HepG2 (cell line): ENCODE data around the gene ANKS1B. TPM values are rescaled to one million over a fixed set of nuclear protein-coding genes. Genes with fewer than 3 reads are reported as not detected.

ENCODE experiments used
- ATAC-seq: fragments of 200-7000 bp; cut with Tn5 transposase; 3 replicates; pipeline ENCODE4 v1.9.1; 2020; ENCODE audit warnings: mild to moderate bottlenecking, moderate library complexity
- BruUV-seq: library from RNA; stranded (reverse); fragments of 400-500 nt; replicated peaks from 2 replicates; lab custom pipeline; 2021; lab: Mats Ljungman, UMichigan
- CTCF ChIA-PET: fragments of 300-600 bp; formaldehyde crosslinking; extraction: SDS; loops from one replicate; lab custom pipeline; 2021; ENCODE audit warnings: low total read pairs, inconsistent platforms, low intra/inter-chr PET ratio; lab: Yijun Ruan, JAX
- POLR2A ChIA-PET: fragments of 350-600 bp; sonication (Branson Sonifier 250); formaldehyde crosslinking; loops from one replicate; lab custom pipeline; 2020; ENCODE audit warnings: antibody characterized with exemption, inconsistent platforms; lab: Yijun Ruan, JAX
- DNase-seq: peaks from one replicate; pipeline ENCODE4 v3.0.0-alpha.2; 2015; ENCODE audit warnings: low spot score
- FAIRE-seq: peaks from 3 replicates; lab custom pipeline; 2011; peaks lifted over from hg19 to GRCh38; lab: Jason Lieb, UNC
- H2AFZ ChIP-seq: one replicate; pipeline ENCODE4 v1.6.1; 2011; ENCODE audit warnings: low read length, inconsistent platforms
- H3K27ac ChIP-seq: fragments of 300-600 bp; 3 replicates; pipeline ENCODE4 v1.8.0; 2011; ENCODE audit warnings: mixed run types, mild to moderate bottlenecking, mixed read lengths, low read length, inconsistent platforms; ENCODE audit not compliant: insufficient read depth; ENCODE audit errors: extremely low read length
- H3K27me3 ChIP-seq, 2 experiments: fragments of 200-600 bp in 1 of 2; 2 replicates in 1 of 2; 3 replicates in 1 of 2; pipeline versions ENCODE4 v1.6.0 to v1.8.0; 2011; ENCODE audit warnings: low read length in 2 of 2, mild to moderate bottlenecking in 2 of 2, moderate library complexity in 2 of 2, inconsistent platforms in 1 of 2; ENCODE audit not compliant: insufficient read depth in 2 of 2, control insufficient read depth in 1 of 2
- H3K36me3 ChIP-seq, 2 experiments: fragments of 200-600 bp in 1 of 2; replicated peaks in 1 of 2; 2 replicates in 1 of 2; 3 replicates in 1 of 2; pipeline versions ENCODE4 v1.5.1 to v1.8.0; 2011; ENCODE audit warnings: low read length in 2 of 2, inconsistent platforms in 1 of 2; ENCODE audit not compliant: insufficient read depth in 2 of 2, control insufficient read depth in 1 of 2
- H3K4me1 ChIP-seq: 2 replicates; pipeline ENCODE4 v1.5.1; 2012; ENCODE audit warnings: low read length, inconsistent platforms; ENCODE audit not compliant: insufficient read depth
- H3K4me2 ChIP-seq: 2 replicates; pipeline ENCODE4 v1.6.0; 2011; ENCODE audit warnings: low read depth, low read length, inconsistent platforms
- H3K4me3 ChIP-seq, 3 experiments: fragments of 200-600 bp in 1 of 3; sonication (generic), shearing (Covaris generic) in 1 of 3; replicated peaks in 1 of 3; 2 replicates each; pipeline ENCODE4 v1.5.1; 2011 to 2016; ENCODE audit warnings: low read length in 3 of 3, inconsistent platforms in 2 of 3, low read depth in 2 of 3, mild to moderate bottlenecking in 2 of 3, control low read depth in 1 of 3, mixed read lengths in 1 of 3; ENCODE audit not compliant: insufficient read depth in 1 of 3
- H3K79me2 ChIP-seq: one replicate; pipeline ENCODE4 v1.6.1; 2011; ENCODE audit warnings: low read length, inconsistent platforms; ENCODE audit not compliant: insufficient read depth
- H3K9ac ChIP-seq: 2 replicates; pipeline ENCODE4 v1.6.0; 2011; ENCODE audit warnings: mild to moderate bottlenecking, low read depth, low read length, inconsistent platforms; ENCODE audit not compliant: insufficient read depth
- H3K9me3 ChIP-seq: 2 replicates; pipeline ENCODE4 v1.5.1; 2012; ENCODE audit warnings: mild to moderate bottlenecking, low read length
- H4K20me1 ChIP-seq: 2 replicates; pipeline ENCODE4 v1.6.0; 2011; ENCODE audit warnings: inconsistent platforms, mild to moderate bottlenecking, low read length, moderate library complexity; ENCODE audit not compliant: insufficient read depth
- HMGXB4 ChIP-seq, 2 experiments: sonication (generic) in 1 of 2; formaldehyde crosslinking in 1 of 2; IDR thresholded peaks; 2 replicates each; pipeline versions ENCODE4 v1.4.0 to v1.6.1; 2018 to 2020; ENCODE audit warnings: missing genetic modification reagents in 2 of 2, borderline replicate concordance in 1 of 2, low read depth in 1 of 2, mild to moderate bottlenecking in 1 of 2, missing biosample characterization in 1 of 2
- NFRKB ChIP-seq: fragments of 450-650 bp; IDR thresholded peaks from 2 replicates; pipeline ENCODE4 v1.6.1; 2017
- NR2F1 ChIP-seq, 2 experiments: fragments of 450-650 bp in 1 of 2; formaldehyde crosslinking in 1 of 2; IDR thresholded peaks; 2 replicates each; pipeline versions ENCODE4 v1.5.0 to v1.6.1; 2016 to 2020; ENCODE audit warnings: mild to moderate bottlenecking in 1 of 2, missing compliant biosample characterization in 1 of 2, missing genetic modification reagents in 1 of 2, moderate library complexity in 1 of 2
- POGZ ChIP-seq: sonication (generic); formaldehyde crosslinking; IDR thresholded peaks from 2 replicates; pipeline ENCODE4 v1.4.0; 2020; ENCODE audit warnings: mild to moderate bottlenecking, missing genetic modification reagents
- RAD21 ChIP-seq: fragments of 450-650 bp; formaldehyde crosslinking; IDR thresholded peaks from 2 replicates; pipeline ENCODE4 v1.5.0; 2020; ENCODE audit warnings: mild to moderate bottlenecking
- SNAPC4 ChIP-seq: sonication (generic); formaldehyde crosslinking; IDR thresholded peaks from 2 replicates; pipeline ENCODE4 v1.4.0; 2020; ENCODE audit warnings: mild to moderate bottlenecking, missing genetic modification reagents
- ZHX1 ChIP-seq: sonication (generic); formaldehyde crosslinking; IDR thresholded peaks from 2 replicates; pipeline ENCODE4 v1.8.1; 2022; ENCODE audit warnings: low read depth, mild to moderate bottlenecking, missing genetic modification reagents
- ZNF251 ChIP-seq: sonication (generic); formaldehyde crosslinking; IDR thresholded peaks from 2 replicates; pipeline ENCODE4 v1.9.0; 2021; ENCODE audit warnings: mild to moderate bottlenecking, missing genetic modification reagents
- ZNF724P ChIP-seq: sonication (generic); formaldehyde crosslinking; IDR thresholded peaks from 2 replicates; pipeline ENCODE4 v1.8.0; 2022; ENCODE audit warnings: missing genetic modification reagents, borderline replicate concordance
- ZSCAN31 ChIP-seq: sonication (generic); formaldehyde crosslinking; IDR thresholded peaks from 2 replicates; pipeline ENCODE4 v1.5.0; 2020; ENCODE audit warnings: low read depth, mild to moderate bottlenecking, missing genetic modification reagents
- WGBS: methylation state at CpG from one replicate; pipeline ENCODE4 v1.1.6; 2017; ENCODE audit warnings: low lambda C conversion rate; 5-methylcytosine and 5-hydroxymethylcytosine counted together
- in situ Hi-C: cut with HindIII; loops from 2 replicates; pipeline ENCODE4 v1.10.0; 2017; ENCODE audit warnings: low pct_unique_long_range_greater_than_20kb; ENCODE audit not compliant: extremely low pct_ligation_motif_present
- intact Hi-C: fragments of 100-400 bp; cut with micrococcal nuclease; formaldehyde crosslinking; loops from one replicate; pipeline ENCODE4 v1.10.0; 2022; ENCODE audit not compliant: unreplicated experiment
- polyA plus RNA-seq, 8 experiments: library from polyadenylated mRNA; depleted of rRNA in 3 of 8; stranded (reverse) in 7 of 8; unstranded in 1 of 8; fragments of >200 nt; fragmentation: Illumina TruSeq in 4 of 8; extraction: Trizol in 4 of 8; gene quantifications; 2 replicates each; pipeline versions ENCODE4 v1.2.1 to v1.2.3, GENCODE V29; 2011 to 2016; ENCODE audit warnings: low read depth in 4 of 8, missing spikeins in 1 of 8, mixed read lengths in 1 of 8; ENCODE audit not compliant: insufficient read depth in 1 of 8
- total RNA-seq, 5 experiments: library from RNA; depleted of rRNA; stranded (reverse); fragments of >200 nt; fragmentation: Illumina TruSeq; extraction: Trizol; gene quantifications; 2 replicates each; pipeline ENCODE4 v1.2.3, GENCODE V29; 2016; ENCODE audit warnings: low read depth in 1 of 5
- TF ChIP-seq, protein P1 (sequence below): sonication (generic); formaldehyde crosslinking; IDR thresholded peaks from 2 replicates; pipeline ENCODE4 v1.5.0; 2020; ENCODE audit warnings: missing genetic modification reagents

Gene ANKS1B
- total and polyA plus RNA-seq, 2 of the 13 experiments (the other 11 are each of a cell fraction or from before 2014, with no cell fraction given): 0.15 TPM; not detected in 1

DNA sequence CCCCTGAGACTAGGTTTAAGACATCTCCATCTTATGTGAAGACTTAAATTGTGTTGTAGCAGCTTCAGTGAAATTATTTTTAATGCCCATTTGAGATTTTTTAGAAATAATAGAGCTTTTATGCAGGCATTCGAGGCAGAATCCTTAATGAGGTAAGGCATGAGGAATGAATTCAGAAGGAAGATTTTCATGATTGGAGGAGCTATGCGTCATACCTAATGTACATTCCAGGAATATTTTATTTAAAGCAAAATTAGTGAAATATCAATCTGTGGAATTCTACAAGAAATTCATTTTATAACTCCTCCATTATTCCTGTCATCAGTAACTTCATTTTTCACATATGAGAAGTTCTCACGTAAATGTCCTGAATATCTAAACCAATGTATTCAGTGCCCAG, 373.1 kb downstream of the ANKS1B start (continued):
- no peak for TF ChIP-seq ZHX1 (CRISPR knock-in tag)
- no peak for TF ChIP-seq SNAPC4 (CRISPR knock-in tag)

- no peak for DNase-seq
- H3K79me2 ChIP-seq: no peaks in the 10 kb centered on the region
- no peak overlapping the region for H3K4me2 ChIP-seq
- no peak overlapping the region for H3K9ac ChIP-seq
- FAIRE-seq: no peak
- H4K20me1 ChIP-seq: no peaks in the 10 kb centered on the region
- 0% methylated on average over 3 of the region's 3 CpGs for WGBS
- H2AFZ ChIP-seq: no peak overlapping the region
- no TSS peak for BruUV-seq
- POLR2A ChIA-PET: no interaction called here
- CTCF ChIA-PET: no interaction called here
- intact Hi-C loops: no loop called here
- H3K9me3 ChIP-seq: no peaks in the 10 kb centered on the region
- H3K36me3 ChIP-seq: no peaks in the 10 kb centered on the region
- no peak for ATAC-seq
- in situ Hi-C loops: no loop called here
- no peaks in the 10 kb centered on the region for H3K27me3 ChIP-seq
- no peak overlapping the region for H3K27ac ChIP-seq
- no peaks in the 10 kb centered on the region for H3K4me1 ChIP-seq
- H3K4me3 ChIP-seq: no peak overlapping the region
- TF ChIP-seq ZSCAN31 (CRISPR knock-in tag) (no peak), POGZ (CRISPR knock-in tag) (no peak), NFRKB (no peak), ZNF724P (CRISPR knock-in tag) (no peak), HMGXB4 (CRISPR knock-in tag; IDR thresholded peaks at IDR 0.05; ENCODE audit: borderline replicate concordance in 1 of 2, low read depth in 1 of 2) (no peak), ZNF251 (CRISPR knock-in tag) (no peak), RAD21 (CRISPR knock-in tag) (no peak), NR2F1 (CRISPR knock-in tag; IDR thresholded peaks at IDR 0.05) (no peak)
- TF ChIP-seq, protein P1, sequence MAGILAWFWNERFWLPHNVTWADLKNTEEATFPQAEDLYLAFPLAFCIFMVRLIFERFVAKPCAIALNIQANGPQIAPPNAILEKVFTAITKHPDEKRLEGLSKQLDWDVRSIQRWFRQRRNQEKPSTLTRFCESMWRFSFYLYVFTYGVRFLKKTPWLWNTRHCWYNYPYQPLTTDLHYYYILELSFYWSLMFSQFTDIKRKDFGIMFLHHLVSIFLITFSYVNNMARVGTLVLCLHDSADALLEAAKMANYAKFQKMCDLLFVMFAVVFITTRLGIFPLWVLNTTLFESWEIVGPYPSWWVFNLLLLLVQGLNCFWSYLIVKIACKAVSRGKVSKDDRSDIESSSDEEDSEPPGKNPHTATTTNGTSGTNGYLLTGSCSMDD (CRISPR knock-in tag): no peak
Observed at GRCh38 chr12:99611117-99611516, 373.6 kb downstream of the ANKS1B start.
